GM12865 (cell line): ENCODE results near the gene RASSF5.

Experiments
- DNase-seq: peaks from one replicate; pipeline ENCODE4 v3.0.0; 2010; ENCODE audit warnings: low read depth
- H3K4me3 ChIP-seq: 2 replicates; pipeline ENCODE4 v1.5.1; 2011; ENCODE audit warnings: mild to moderate bottlenecking, low read depth, low read length, control low read depth
- CTCF ChIP-seq: IDR thresholded peaks from 2 replicates; pipeline ENCODE4 v1.5.1; 2011; ENCODE audit warnings: low read length, control low read depth, low read depth, inconsistent platforms; ENCODE audit not compliant: insufficient read depth; ENCODE audit errors: missing control alignments

RASSF5 gene

GRCh38 chr1:206521127-206521526 lies 13.8 kb downstream of the RASSF5 start:
- no peak for DNase-seq
- TF ChIP-seq CTCF: no peak
- H3K4me3 ChIP-seq: no peak overlapping the region

GRCh38 chr1:206521694-206522402 lies 14.5 kb downstream of the RASSF5 start:
- H3K4me3 ChIP-seq: no peak overlapping the region
- no peak for TF ChIP-seq CTCF
- no peak for DNase-seq

GRCh38 chr1:206524739-206525364 lies 17.5 kb downstream of the RASSF5 start:
- no peak for TF ChIP-seq CTCF

GRCh38 chr1:206526064-206526911 lies 19.0 kb downstream of the RASSF5 start:
- no peak overlapping the region for H3K4me3 ChIP-seq
- DNase-seq: no peak
- no peak for TF ChIP-seq CTCF

More at GRCh38 chr1:206524739-206525364, 17.5 kb downstream of the RASSF5 start:
- no peak overlapping the region for H3K4me3 ChIP-seq
- DNase-seq: no peak

GRCh38 chr1:206529425-206529824 lies 22.1 kb downstream of the RASSF5 start:
- no peak for TF ChIP-seq CTCF
- H3K4me3 ChIP-seq: no peak overlapping the region
- no peak for DNase-seq

- TF ChIP-seq CTCF: no peak
- H3K4me3 ChIP-seq: no peak overlapping the region
- no peak for DNase-seq
Measured at GRCh38 chr1:206532368-206532767, 25.0 kb downstream of the RASSF5 start.
